HCT116 (cell line): ENCODE data around the gene PITPNM1. TPM values are rescaled to one million over a fixed set of nuclear protein-coding genes. Genes with fewer than 3 reads are reported as not detected.

Experiments used
- ATAC-seq: fragments of 200-7000 bp; cut with Tn5 transposase; 2 replicates; pipeline ENCODE4 v1.9.1; 2020; ENCODE audit warnings: mild to moderate bottlenecking, moderate library complexity
- BruUV-seq: library from RNA; stranded (reverse); fragments of 400-500 nt; replicated peaks from 2 replicates; lab custom pipeline; 2021; lab: Mats Ljungman, UMichigan
- CTCF ChIA-PET: fragments of 300-600 bp; sonication (Branson Sonifier 250); formaldehyde crosslinking; loops from one replicate; lab custom pipeline; 2021; ENCODE audit warnings: antibody characterized with exemption; lab: Charles Lee
- POLR2A ChIA-PET: fragments of 300-600, 350-600 bp; sonication (Branson Sonifier 250); formaldehyde crosslinking; loops from one replicate; lab custom pipeline; 2021; ENCODE audit warnings: antibody characterized with exemption; lab: Charles Lee
- RAD21 ChIA-PET, 2 experiments: fragments of 300-600 bp; sonication (Branson Sonifier 250); formaldehyde crosslinking; loops; one replicate each; lab custom pipeline; 2023; ENCODE audit warnings: low total read pairs in 2 of 2; ENCODE audit not compliant: uncharacterized antibody in 2 of 2, unreplicated experiment in 2 of 2, low non-redundant PET in 1 of 2; lab: Charles Lee
- DNase-seq: peaks from one replicate; pipeline ENCODE4 v3.0.0-alpha.2; 2010; ENCODE audit warnings: low read depth, low spot score
- H2AFZ ChIP-seq: fragments of 200-600 bp; shearing (Covaris generic), sonication (generic); 2 replicates; pipeline ENCODE4 v1.6.1; 2017; ENCODE audit warnings: low read depth, mixed run types, mixed read lengths, antibody characterized with exemption, low read length; ENCODE audit not compliant: poor library complexity, severe bottlenecking
- H3K27ac ChIP-seq: 2 replicates; pipeline ENCODE4 v1.5.1; 2012; ENCODE audit warnings: low read depth, low read length
- H3K27me3 ChIP-seq: fragments of 200-600 bp; sonication (generic); 2 replicates; pipeline ENCODE4 v1.6.1; 2016; ENCODE audit warnings: mixed run types, low read length, mixed read lengths; ENCODE audit not compliant: insufficient read depth
- H3K36me3 ChIP-seq, 2 experiments: fragments of 200-500 bp in 1 of 2; fragments of 200-600 bp in 1 of 2; sonication (Bioruptor generic) in 1 of 2; sonication (generic) in 1 of 2; 2 replicates each; pipeline versions ENCODE4 v1.5.1 to v1.6.1; 2014 to 2016; ENCODE audit warnings: low read length in 2 of 2, inconsistent platforms in 1 of 2, mixed read lengths in 1 of 2, mixed run types in 1 of 2; ENCODE audit not compliant: insufficient read depth in 2 of 2, control insufficient read depth in 1 of 2
- H3K4me1 ChIP-seq, 2 experiments: fragments of 200-600 bp in 1 of 2; sonication (generic) in 1 of 2; 2 replicates each; pipeline versions ENCODE4 v1.5.1 to v1.6.1; 2012 to 2017; ENCODE audit warnings: low read length in 2 of 2, inconsistent platforms in 1 of 2, mild to moderate bottlenecking in 1 of 2, mixed read lengths in 1 of 2, mixed run types in 1 of 2, moderate library complexity in 1 of 2; ENCODE audit not compliant: insufficient read depth in 2 of 2, control insufficient read depth in 1 of 2
- H3K4me2 ChIP-seq: fragments of 200-600 bp; sonication (generic); 2 replicates; pipeline ENCODE4 v1.6.1; 2017; ENCODE audit warnings: mixed run types, low read length, mixed read lengths
- H3K4me3 ChIP-seq, 2 experiments: fragments of 200-600 bp in 1 of 2; sonication (generic) in 1 of 2; replicated peaks in 1 of 2; 2 replicates each; pipeline ENCODE4 v1.5.1; 2011 to 2016; ENCODE audit warnings: low read length in 2 of 2, control low read depth in 1 of 2, low read depth in 1 of 2, mild to moderate bottlenecking in 1 of 2, mixed read lengths in 1 of 2, mixed run types in 1 of 2
- H3K79me2 ChIP-seq: fragments of 200-600 bp; sonication (generic); 2 replicates; pipeline ENCODE4 v1.6.1; 2017; ENCODE audit warnings: mild to moderate bottlenecking, mixed run types, low read length, moderate library complexity, mixed read lengths; ENCODE audit not compliant: insufficient read depth
- H3K9ac ChIP-seq: fragments of 200-600 bp; sonication (generic); 2 replicates; pipeline ENCODE4 v1.6.1; 2016; ENCODE audit warnings: low read length, mixed read lengths
- H3K9me2 ChIP-seq: fragments of 200-600 bp; sonication (generic), shearing (Covaris generic); 2 replicates; pipeline ENCODE4 v1.6.1; 2017; ENCODE audit warnings: mixed run types, mild to moderate bottlenecking, moderate library complexity; ENCODE audit not compliant: insufficient read depth
- H3K9me3 ChIP-seq, 2 experiments: fragments of 200-500 bp in 1 of 2; fragments of 200-600 bp in 1 of 2; sonication (Bioruptor generic) in 1 of 2; sonication (generic) in 1 of 2; 2 replicates each; pipeline ENCODE4 v1.6.1; 2014 to 2017; ENCODE audit warnings: low read length in 2 of 2, mixed read lengths in 2 of 2, inconsistent platforms in 1 of 2, low read depth in 1 of 2, mild to moderate bottlenecking in 1 of 2, mixed run types in 1 of 2, moderate library complexity in 1 of 2; ENCODE audit not compliant: control insufficient read depth in 1 of 2, insufficient read depth in 1 of 2
- H4K20me1 ChIP-seq: fragments of 200-600 bp; sonication (generic), shearing (Covaris generic); 2 replicates; pipeline ENCODE4 v1.6.1; 2017; ENCODE audit warnings: mixed run types, mild to moderate bottlenecking, moderate library complexity; ENCODE audit not compliant: insufficient read depth
- CBX3 ChIP-seq: IDR thresholded peaks from 2 replicates; pipeline ENCODE4 v1.6.1; 2012; ENCODE audit warnings: low read depth
- CEBPB ChIP-seq: IDR thresholded peaks from 2 replicates; pipeline ENCODE4 v1.6.1; 2012; ENCODE audit warnings: low read depth
- EGR1 ChIP-seq: IDR thresholded peaks from 2 replicates; pipeline ENCODE4 v1.6.1; 2012; ENCODE audit warnings: low read depth
- ELF1 ChIP-seq: IDR thresholded peaks from 2 replicates; pipeline ENCODE4 v1.6.1; 2012; ENCODE audit warnings: low read depth, borderline replicate concordance
- EZH2phosphoT487 ChIP-seq: fragments of 200-600 bp; IDR thresholded peaks from 2 replicates; pipeline ENCODE4 v1.6.1; 2018; ENCODE audit warnings: antibody characterized with exemption, borderline replicate concordance
- MAX ChIP-seq: IDR thresholded peaks from 2 replicates; pipeline ENCODE4 v1.6.1; 2012
- POLR2A ChIP-seq: IDR thresholded peaks from 2 replicates; pipeline ENCODE4 v1.7.0; 2011; ENCODE audit warnings: borderline replicate concordance; ENCODE audit not compliant: insufficient read depth, insufficient read length; ENCODE audit errors: extremely low read depth
- POLR2AphosphoS5 ChIP-seq: IDR thresholded peaks from 2 replicates; pipeline ENCODE4 v1.6.1; 2011; ENCODE audit warnings: mild to moderate bottlenecking, low read depth, low read length, moderate library complexity
- RAD21 ChIP-seq: IDR thresholded peaks from 2 replicates; pipeline ENCODE4 v1.6.1; 2012; ENCODE audit warnings: low read depth, mild to moderate bottlenecking
- SIN3A ChIP-seq: IDR thresholded peaks from 2 replicates; pipeline ENCODE4 v1.6.1; 2012; ENCODE audit warnings: low read depth
- SRF ChIP-seq: IDR thresholded peaks from 2 replicates; pipeline ENCODE4 v1.6.1; 2012; ENCODE audit warnings: low read depth
- TCF7L2 ChIP-seq: IDR thresholded peaks from 2 replicates; pipeline ENCODE4 v1.7.0; 2011; ENCODE audit warnings: borderline replicate concordance, inconsistent platforms; ENCODE audit not compliant: insufficient read depth, insufficient read length; ENCODE audit errors: extremely low read depth
- YY1 ChIP-seq: IDR thresholded peaks from 2 replicates; pipeline ENCODE4 v1.6.1; 2011; ENCODE audit warnings: low read length, low read depth, moderate library complexity, mild to moderate bottlenecking; ENCODE audit not compliant: insufficient replicate concordance; ENCODE audit errors: extremely low read depth
- ZBTB33 ChIP-seq: IDR thresholded peaks from 2 replicates; pipeline ENCODE4 v1.6.1; 2011; ENCODE audit warnings: mild to moderate bottlenecking, low read length, moderate library complexity; ENCODE audit not compliant: insufficient replicate concordance; ENCODE audit errors: extremely low read depth
- ZNF274 ChIP-seq: fragments of 200-500 bp; sonication (Bioruptor generic); IDR thresholded peaks from 2 replicates; pipeline ENCODE4 v1.6.1; 2014; ENCODE audit warnings: mild to moderate bottlenecking, low read depth, low read length, inconsistent platforms
- intact Hi-C: fragments of 100-400 bp; cut with micrococcal nuclease; formaldehyde crosslinking; loops from 2 replicates; pipeline ENCODE4 v1.10.0; 2022
- total RNA-seq: library from RNA; stranded (reverse); gene quantifications from one replicate; pipeline ENCODE4 v1.2.1, GENCODE V29; 2021; ENCODE audit not compliant: unreplicated experiment

PITPNM1 gene
- total RNA-seq, 1 experiment from 2014 or later, result 79.5 TPM

GRCh38 chr11:67452141-67452952, 52.8 kb downstream of the PITPNM1 start, which contains the start of gene GPR152:
Gene GPR152, minus strand, starts transcription at chr11:67452729. Its CDS starts 5 bp downstream, at chr11:67452724.
- Histone ChIP-seq H3K27ac (no peak within 1 kb of the TSS; the same call in 1 of the 2 replicates), H2AFZ (no peak within 1 kb of the TSS), H3K79me2 (no peaks in the 10 kb centered on the region), H4K20me1 (no peaks in the 10 kb centered on the region), H3K4me3 (no peak within 1 kb of the TSS), H3K4me2 (no peak within 1 kb of the TSS), H3K9ac (no peak within 1 kb of the TSS), H3K4me1 (no peaks in the 10 kb centered on the region), H3K9me3 (no peaks in the 10 kb centered on the region), H3K9me2 (no peaks in the 10 kb centered on the region), H3K36me3 (no peaks in the 10 kb centered on the region), H3K27me3 (no peaks in the 10 kb centered on the region)
- ChIA-PET RAD21 (no interaction called here), POLR2A (no interaction called here), CTCF (no interaction called here)
- no peak for ATAC-seq
- TF ChIP-seq CBX3, result no peak
- intact Hi-C loops, result no loop called here
- BruUV-seq, result no TSS peak
- DNase-seq, result no peak

GRCh38 chr11:67451658-67451976, 53.5 kb downstream of the PITPNM1 start:
- H3K4me2 ChIP-seq, result no peak overlapping the region
- ChIA-PET RAD21 (no interaction called here), CTCF (no interaction called here), POLR2A (no interaction called here)
- ATAC-seq (peak; percentile 28; the same call in 1 of the 2 replicates), DNase-seq (no peak)
- no peaks in the 10 kb centered on the region for H3K27me3 ChIP-seq
- no TSS peak for BruUV-seq
- no peaks in the 10 kb centered on the region for H3K9me2 ChIP-seq
- H3K9ac ChIP-seq, result no peak overlapping the region
- no peak overlapping the region for H3K4me3 ChIP-seq
- TF ChIP-seq SRF (no peak), MAX (no peak), EZH2phosphoT487 (no peak), POLR2A (no peak), ZBTB33 (no peak), CEBPB (no peak), POLR2AphosphoS5 (no peak), SIN3A (no peak), ELF1 (no peak), EGR1 (no peak), ZNF274 (no peak), TCF7L2 (no peak), RAD21 (no peak), YY1 (no peak)
- no peaks in the 10 kb centered on the region for H3K36me3 ChIP-seq
- H2AFZ ChIP-seq, result no peak overlapping the region
- intact Hi-C loops, result no loop called here
- H3K79me2 ChIP-seq, result no peaks in the 10 kb centered on the region
- H3K9me3 ChIP-seq, result no peaks in the 10 kb centered on the region
- no peaks in the 10 kb centered on the region for H4K20me1 ChIP-seq
- no peak overlapping the region; the same call in 1 of the 2 replicates for H3K27ac ChIP-seq
- no peaks in the 10 kb centered on the region for H3K4me1 ChIP-seq
